HS-5 (cell line): ENCODE measurements around the gene ARHGAP8.

Experiments
- DNase-seq: peaks from one replicate; pipeline ENCODE4 v3.0.0-alpha.2; 2012; ENCODE audit warnings: low read depth

Gene ARHGAP8

DNA sequence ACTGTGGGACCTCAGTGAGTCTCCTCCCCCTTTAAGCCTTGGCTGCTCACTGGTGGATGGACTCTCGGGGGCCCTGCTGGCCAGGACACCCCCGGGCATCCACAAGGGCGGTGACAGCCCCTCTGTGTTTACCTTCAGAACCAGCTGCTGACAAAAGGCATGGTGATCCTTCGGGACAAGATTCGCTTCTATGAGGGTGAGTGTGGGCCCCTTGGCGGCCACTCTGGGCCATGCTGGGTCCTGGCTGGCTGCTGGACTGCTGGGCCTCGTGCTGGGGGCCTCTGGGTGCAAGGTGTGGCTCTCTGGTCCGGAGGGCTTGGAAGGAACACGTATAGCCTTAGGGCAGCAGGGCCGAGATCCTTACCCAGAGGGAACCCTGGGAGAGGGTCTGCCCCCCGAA is 25.9 kb upstream of the ARHGAP8 start:
- no peak for DNase-seq

DNA sequence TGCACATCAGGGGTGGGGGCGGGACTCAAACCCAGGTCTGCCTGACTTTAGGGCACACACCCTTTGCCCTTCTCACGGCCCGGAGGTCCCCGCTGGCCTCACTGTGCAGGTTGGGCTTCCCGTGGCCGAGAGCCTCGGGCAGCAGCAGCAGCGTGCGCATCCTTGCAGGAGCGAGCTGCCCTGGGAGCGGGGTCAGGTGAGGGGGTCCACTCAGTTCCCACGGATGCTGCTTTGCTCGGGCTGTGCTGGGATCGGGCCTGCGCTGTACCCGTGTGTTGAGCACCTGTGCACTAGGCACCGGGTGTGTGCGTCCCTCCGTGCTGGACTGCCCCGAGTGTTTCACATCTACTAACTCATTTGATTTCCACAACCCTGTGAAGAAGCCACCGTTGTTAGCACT is 25.2 kb upstream of the ARHGAP8 start:
- no peak for DNase-seq

DNA sequence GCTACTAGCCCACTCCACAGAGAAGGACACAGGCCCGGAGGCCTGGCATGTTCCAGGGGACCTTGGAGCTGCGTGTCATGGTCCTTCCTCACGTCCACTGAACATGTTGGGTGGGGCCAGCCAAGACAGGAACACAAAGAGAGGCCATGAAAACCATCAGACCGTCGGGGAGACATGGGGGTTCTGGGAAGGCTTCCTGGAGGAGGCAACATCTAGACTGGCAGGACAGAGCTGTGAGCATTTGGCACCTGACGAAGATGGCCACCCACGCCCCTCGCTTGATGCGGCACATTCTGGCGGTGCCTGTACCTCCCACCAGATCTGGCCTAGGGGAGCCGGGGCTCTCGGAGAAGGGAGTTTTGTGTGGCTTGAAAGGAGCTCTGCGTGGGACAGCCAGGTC is 24.7 kb upstream of the ARHGAP8 start:
- no peak for DNase-seq

DNA sequence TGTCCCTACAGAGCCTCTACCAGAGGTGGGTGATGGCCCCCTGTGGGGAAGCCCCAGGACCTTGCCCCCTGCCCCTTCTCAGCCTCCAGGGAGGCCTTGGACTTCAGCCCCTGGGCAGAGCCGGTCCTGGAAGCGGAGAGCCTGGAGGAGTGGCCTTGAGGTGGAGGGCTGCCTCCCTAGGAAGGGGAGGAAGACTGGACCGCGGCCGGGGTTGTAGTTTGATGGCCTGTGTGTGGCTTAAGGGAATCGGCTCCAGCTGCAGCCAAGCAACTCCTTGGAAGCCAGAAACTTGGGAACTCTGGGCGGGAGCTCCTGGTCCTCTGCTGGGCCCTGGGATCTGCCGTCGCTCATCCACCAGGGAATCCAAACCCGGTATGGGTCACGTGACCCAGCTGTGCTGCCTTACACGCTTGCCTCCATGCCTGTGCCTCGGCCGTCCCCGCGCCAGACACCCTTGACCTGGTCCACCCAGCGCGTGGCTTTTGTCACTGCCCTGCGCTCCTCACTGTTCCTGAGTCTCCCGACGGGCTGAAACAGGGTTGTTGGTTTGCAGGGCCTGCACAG is 23.5 kb upstream of the ARHGAP8 start:
- no peak for DNase-seq

DNA sequence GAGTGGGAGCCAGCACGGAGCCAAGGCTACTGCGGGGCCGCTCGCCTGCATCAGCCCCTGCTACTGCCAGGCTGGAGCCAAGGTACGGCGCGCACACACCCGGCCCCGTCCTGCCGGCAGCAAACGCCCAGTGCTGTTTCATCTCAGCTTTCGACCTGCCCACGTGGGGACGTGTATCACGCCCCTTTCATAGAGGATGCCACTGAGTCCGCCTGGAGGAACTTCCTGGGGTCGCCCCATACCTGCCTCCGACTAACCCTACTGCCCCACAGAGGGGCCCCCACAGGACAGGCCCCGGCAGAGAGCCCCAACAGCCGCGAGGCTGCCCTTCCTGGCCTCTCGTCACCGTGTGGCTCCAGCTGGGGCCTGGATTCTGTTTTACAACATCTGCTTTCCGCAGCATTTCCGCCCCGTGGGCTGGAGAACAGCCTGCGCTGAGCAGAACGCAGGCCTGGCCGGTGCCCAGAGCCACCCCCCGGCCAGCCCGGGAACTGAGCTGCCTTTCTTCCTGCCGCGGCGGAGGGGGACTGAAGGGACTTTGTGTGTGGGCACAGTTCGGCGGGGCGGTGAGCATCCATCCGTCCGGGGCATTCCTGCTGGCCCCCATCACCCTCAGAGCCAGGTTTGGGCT is 22.9 kb upstream of the ARHGAP8 start:
- no peak for DNase-seq

DNA sequence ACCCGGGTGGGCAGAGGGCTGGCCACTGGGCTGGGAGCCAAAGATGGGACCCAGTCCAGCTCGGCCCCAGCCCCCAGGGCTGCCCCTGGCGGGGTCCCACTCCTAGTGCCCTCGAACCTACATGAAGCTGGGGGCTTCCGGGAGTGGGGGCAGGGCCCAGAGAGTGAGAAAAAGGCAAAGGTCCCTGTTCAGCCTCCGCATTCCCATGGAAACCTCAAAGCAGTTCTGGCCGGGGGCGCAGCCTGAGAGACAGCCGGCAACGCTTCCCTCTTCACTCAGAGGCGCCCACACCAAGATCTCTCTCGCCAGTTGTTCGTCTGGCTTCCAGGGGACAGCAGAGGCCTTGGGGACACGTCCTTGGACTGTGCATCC is 22.4 kb upstream of the ARHGAP8 start:
- DNase-seq = no peak

DNA sequence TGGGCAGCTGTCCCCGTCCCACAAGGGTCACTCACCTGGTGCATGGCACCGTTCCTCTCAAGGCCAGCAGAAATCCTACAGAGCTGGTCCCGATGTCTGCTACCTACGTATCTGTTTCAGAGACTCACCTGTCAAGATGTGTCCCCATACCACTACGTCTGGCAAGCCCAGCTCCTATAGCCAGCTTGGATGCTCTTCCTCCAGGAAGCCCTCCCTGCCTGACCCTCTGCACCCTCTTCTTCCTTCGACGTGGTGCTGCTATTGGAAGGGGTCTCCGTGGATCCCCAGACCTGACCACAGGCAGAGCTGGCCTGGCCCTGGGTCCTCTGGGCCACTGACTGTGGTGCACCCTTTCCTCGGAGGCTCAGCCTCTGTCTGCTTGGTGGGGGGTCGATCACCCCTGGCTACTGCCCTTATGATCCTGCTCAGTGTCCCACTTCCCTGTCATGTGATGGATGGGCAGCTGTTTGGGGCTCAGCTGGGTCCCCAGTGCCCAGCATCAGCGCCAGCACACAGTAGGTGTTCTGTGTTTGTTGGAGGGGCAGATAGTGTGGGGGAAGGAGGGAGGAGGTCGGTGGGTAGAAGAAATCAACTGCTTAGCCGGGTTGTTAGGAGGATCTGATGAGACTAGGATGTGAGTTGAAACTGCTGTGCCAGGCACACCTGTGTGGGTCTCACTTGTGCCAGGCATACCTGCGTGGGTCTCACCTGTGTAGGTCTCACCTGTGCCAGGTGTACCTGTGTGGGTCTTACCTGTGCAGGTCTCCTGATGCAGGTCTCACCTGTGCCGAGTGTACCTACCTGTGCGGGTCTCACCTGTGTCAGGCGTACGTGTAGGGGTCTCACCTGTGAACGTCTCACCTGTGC is 21.7 kb upstream of the ARHGAP8 start:
- no peak for DNase-seq

DNA sequence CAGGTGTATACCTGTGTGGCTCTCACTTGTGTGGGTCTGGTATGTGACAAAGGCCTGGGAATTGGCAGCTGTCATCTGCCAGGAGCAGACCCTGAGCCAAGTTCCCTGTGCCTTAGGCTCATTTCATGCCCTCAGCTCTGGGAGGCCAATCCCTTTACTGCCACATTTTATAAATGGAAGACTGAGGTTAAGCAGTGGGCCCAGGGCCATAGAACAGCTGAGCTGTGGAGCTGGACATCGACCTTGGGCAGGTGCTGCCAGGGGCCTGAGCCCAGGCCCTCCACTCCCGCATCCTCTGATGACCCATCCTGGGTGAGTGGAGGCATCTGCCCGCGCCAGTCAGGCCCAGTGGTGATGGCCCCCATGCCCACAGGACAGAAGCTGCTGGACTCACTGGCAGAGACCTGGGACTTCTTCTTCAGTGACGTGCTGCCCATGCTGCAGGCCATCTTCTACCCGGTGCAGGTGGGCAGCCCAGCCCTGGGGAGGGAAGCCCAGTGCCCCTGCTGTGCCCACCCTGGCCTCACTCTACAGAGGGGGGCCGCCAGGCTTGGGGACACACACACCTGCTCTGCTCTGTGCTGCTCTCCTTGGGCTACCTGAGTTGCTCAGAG is 20.9 kb upstream of the ARHGAP8 start:
- no peak for DNase-seq

DNA sequence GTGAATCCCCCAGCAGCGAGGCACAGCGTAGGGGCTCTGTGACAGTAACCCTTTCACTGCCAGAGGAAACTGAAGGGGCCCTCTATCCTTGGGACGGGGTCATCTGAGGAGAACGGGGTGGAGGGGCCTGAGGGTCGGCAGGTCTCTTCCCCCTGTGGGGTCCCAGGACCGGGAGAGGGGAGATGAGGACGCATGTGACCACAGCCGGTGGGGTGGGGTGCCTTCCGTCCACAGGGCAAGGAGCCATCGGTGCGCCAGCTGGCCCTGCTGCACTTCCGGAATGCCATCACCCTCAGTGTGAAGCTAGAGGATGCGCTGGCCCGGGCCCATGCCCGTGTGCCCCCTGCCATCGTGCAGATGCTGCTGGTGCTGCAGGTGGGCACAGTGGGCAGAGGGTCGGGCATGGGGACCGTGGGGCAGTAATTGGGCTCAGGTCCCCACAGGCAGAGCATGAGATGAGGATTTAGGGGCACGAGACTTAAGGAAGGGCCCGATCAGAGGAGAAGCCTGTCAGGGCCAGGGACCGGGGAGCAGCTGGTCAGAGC is 20.3 kb upstream of the ARHGAP8 start:
- no peak for DNase-seq

DNA sequence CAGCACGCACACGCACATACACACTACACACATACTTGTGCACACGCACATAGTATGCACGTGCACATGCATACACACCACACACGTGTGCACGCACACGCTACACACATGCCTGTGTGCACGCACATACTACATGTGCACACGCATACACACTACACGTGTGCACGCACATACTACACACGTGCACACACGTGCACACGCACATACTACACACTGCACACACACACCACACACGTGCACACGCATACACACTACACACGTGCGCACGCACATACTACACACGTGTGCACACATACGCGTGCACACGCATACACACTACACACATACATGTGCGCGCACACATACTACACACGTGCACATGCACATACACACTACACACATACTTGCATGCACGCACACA is 19.7 kb upstream of the ARHGAP8 start:
- DNase-seq = no peak

DNA sequence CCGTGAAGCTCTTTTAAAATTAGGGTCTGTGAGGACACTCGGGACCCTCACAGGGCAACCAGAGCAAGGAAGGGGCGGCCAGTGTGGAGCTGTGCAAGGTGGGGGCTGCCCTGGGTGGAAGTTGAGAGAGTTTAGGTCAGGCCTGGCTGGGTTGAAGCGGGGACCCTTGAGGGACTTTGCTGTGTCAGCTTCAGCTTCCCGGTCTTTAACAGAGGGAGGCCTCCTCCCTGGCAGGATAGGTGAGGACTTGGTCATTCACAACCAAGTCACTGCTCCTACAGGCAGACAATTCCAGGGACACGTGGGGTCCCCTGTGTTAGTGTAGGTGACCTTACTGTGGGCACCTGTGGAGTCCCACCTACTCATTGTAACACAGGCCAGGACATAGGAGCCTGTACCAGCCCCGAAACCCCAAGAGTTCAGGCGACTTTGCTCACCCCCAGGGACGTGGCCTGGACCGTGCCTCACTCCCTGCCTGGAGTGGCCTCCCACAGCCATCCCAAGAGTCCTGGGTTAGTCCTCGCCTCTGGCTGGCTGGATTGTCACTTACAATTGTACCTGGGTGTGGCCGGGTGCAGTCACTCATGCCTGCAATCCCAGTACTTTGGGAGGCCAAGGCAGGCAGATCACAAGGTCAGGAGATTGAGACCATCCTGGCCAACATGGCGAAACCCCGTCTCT is 18.8 kb upstream of the ARHGAP8 start:
- no peak for DNase-seq

DNA sequence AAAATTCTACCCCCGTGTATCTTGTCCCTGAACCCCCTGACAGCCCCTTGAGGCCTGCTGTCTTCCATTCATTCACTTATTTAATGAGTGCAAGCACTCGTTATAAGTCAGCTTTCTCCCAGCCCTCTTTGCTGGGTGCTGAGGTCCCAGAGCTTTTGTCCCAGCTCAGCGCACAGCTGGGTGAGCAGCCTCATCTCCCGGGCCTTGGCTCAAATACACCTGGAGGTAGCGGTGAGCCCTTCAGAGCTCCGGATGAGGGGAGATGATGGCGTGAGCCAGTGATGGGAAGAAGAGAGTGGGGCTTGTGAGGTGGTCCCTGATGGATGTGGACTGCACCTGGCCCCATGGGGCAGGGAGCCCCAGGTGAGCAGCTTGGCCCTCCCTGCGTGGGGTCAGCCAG is 18.1 kb upstream of the ARHGAP8 start:
- DNase-seq = no peak

DNA sequence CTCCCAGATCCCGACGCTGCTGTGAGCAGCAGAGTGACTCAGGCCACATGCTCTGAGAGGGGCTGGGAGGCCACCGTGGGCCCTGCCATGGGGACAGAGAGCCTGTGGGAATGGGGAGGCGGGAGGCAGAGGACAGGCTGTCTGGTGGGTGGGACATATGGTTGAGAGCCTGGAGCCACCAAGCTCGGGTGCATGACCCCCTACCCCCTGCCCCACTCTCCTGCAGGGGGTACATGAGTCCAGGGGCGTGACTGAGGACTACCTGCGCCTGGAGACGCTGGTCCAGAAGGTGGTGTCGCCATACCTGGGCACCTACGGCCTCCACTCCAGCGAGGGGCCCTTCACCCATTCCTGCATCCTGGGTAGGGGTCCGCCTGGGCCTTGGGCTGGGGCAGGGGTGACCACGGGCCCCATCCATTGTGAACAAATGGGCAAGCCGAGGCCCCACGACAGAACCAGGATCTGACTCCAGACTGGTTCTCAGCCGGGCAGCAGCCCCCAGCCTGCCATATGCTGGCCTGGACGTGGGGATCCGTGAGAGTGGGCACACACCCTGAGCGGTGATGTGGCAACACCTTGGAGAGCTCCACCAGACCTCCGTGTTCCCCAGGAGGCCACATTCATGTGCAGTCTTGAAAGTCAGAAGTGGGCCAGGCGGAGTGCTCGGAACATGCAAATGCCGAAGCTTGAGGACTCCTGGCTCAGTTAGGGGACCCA is 17.4 kb upstream of the ARHGAP8 start:
- no peak for DNase-seq

DNA sequence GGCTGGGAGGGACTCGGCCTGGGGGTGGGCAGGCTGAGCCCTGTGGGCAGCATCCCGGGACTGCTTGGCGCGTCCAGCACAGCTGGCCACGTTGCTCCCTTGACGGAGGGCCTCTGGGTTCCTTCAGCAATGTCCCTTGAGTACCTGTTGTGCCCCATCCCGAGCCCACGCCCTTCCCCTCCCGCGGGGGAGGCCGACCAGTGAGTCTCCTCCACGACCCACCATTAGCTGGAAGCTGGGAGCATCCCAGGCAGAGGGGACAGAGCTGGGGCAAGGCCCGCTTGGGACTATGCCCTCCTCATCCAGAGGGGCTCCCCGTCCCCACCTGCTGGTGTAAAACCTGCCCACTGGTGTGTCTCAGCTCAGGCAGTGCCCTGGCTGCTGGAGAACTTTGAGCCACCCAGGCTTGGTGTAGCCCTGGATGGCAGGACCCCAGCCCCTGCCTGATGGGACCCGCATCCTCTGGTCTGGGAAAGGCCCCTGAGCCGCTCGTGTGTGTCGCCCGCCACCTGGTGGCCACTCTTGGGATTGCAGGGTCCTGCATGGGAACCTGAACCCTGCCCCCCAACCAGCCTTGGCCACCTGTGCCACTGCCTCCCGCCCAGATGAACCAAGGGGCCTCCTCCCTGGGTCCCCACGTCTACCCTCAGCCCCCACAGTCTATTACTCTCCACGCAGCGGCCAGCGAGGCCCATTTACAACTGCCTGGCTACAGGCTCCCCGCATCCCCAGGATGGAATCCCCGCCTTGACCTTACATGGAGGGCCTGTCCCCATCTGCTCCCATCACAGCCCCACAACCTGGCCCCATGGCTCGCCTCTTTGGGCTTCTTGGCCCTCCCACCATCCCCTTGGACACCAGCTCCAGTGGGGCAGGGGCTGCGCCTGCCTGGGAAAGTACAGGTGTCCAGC is 16.6 kb upstream of the ARHGAP8 start:
- no peak for DNase-seq

DNA sequence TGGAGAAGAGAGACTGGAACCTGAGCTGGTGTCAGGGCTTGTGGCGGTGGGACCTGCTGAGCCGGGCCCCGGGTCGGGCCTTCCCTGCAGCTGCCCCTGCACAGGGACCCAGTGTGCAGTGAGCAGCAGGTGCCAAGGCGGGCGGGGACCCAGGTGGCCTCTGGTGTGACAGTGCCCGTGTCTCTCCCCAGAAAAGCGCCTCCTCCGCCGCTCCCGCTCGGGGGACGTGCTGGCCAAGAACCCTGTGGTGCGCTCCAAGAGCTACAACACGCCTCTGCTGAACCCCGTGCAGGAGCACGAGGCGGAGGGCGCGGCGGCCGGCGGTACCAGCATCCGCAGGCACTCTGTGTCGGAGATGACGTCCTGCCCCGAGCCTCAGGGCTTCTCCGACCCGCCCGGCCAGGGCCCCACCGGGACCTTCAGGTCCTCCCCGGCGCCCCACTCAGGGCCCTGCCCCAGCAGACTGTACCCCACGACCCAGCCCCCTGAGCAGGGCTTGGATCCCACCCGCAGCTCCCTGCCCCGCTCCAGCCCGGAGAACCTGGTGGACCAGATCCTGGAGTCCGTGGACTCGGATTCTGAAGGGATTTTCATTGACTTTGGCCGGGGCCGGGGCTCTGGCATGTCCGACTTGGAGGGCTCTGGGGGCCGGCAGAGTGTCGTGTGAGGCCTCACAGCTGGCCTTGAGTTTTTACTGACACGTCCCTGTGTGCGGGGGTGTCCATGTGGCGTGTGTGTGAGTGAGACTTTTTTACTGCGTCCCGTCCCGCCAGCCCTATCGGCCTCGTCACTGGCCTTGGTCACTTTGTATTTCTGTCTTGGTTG is 15.6 kb upstream of the ARHGAP8 start:
- DNase-seq = no peak

DNA sequence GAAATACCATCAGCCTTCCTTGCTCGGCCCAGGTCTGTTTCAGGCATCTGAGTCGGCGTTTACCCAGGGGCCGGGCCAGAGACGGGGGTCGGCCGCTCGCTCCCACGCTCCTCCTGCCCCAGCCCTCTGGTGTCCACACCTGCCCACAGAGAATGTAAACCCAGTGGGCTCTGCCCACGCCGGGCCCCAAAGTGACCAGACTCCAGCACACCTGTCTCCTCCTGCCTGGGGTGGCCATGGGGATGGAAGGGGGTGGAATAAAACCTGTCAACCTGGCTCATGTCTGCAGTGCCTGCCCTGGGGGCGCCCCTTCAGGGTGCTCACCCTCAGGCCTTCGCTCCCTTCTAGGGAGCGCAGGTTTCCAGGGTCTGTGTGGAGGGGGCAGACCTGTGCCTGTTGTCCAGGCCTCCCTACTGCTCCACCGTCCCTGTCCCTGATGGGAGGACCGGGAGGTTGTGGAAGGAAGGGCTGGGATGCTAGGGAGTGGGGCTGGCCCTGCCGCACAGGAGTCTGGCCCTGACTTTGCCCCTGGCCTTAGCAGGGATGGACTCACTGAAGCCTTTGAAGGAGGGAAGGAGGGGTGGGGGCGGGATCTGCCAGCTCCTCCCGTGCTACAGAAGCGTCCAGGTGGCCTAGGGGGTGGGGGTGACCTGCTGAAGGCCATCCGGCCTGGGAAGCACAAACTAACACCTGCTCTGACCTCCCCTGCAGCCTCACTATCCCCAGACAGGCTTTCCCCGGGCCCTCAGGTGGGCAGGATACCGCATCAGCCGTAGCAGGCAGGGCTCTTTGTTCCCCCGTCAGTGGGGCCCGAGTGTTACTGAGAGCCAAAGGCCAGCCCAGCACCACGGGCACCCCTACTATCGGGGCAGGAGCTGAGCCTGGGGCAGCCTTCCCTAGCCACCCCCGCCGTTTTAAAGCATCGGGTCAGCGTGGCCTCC is 14.7 kb upstream of the ARHGAP8 start:
- no peak for DNase-seq

DNA sequence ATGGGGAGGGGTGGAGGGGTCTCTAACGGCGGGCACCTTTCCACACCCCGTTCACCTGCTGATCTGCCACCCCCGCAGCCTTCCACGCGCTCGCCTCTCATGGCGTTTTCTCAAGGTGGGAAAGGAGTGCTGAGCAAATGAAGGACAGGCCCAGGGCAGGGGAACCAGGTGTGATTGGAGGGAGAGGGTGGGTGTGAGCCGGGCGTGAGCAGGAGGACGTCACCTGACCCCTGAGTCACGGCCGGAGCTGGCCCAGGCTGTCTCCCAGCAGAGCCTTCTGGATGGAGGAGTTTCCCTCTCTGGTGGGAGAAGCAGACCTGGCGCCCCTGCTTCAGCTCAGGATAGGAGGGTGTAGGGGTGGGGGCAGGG is 14.0 kb upstream of the ARHGAP8 start:
- DNase-seq = no peak

DNA sequence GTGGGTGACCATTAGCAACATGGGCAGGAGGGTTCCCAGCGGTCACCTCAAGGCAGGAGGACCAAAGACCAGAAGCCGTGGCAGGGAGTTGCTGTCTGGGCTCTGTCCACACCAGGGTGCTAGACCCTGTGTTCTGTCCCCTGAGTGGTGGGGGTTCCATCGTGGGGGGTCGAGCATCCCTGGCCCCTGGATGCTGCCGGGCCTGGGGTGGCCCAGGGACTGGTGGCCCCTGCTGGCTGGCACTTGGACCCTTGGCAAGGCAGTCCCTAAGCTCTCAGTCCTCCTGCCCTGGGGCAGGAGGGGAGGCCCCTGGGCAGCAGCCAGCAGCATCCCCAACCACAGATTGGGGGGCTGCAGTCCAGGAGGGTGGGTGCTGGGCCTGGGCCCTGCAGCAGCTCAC is 13.4 kb upstream of the ARHGAP8 start:
- no peak for DNase-seq
